ENCODE measurements around the gene SPESP1. TPM values are rescaled to one million over a fixed set of nuclear protein-coding genes. Genes with fewer than 3 reads are reported as not detected.

The SPESP1 gene
- total RNA-seq (1 to 10 TPM; 1.8 to 5.0 TPM), polyA plus RNA-seq (ENCODE audit: insufficient read length in 6 of 6) (1 to 10 TPM; 2.0 to 6.5 (median 2.7) TPM)
- long read RNA-seq, donor 1, partial matches to known transcripts = 0 of 3 reads
- long read RNA-seq, donor 1, other reads (novel, unspliced or antisense) = 0 of 3 reads
- long read RNA-seq, donor 2, partial matches to known transcripts = 0 of 3 reads
- long read RNA-seq, donor 2, other reads (novel, unspliced or antisense) = 0 of 3 reads
- long read RNA-seq, donor 3, transcript SPESP1-201 (2 exons, 1,431 nt) = major isoform, 5 of 5 reads
- long read RNA-seq, donor 3, partial matches to known transcripts = 0 of 5 reads
- long read RNA-seq, donor 3, other reads (novel, unspliced or antisense) = 0 of 5 reads
- long read RNA-seq, donor 4, partial matches to known transcripts = 0 of 3 reads
- long read RNA-seq, donor 4, other reads (novel, unspliced or antisense) = 0 of 3 reads
- long read RNA-seq, donor 5 = 0 reads
- long read RNA-seq, donor 6, partial matches to known transcripts = 5 of 8 reads
- long read RNA-seq, donor 6, other reads (novel, unspliced or antisense) = 0 of 8 reads
- long read RNA-seq, donor 7, partial matches to known transcripts = 54 of 131 reads
- long read RNA-seq, donor 7, other reads (novel, unspliced or antisense) = 77 of 131 reads
- long read RNA-seq, donor 8, partial matches to known transcripts = 0 of 2 reads
- long read RNA-seq, donor 8, other reads (novel, unspliced or antisense) = 0 of 2 reads
- long read RNA-seq, donor 9 = 0 reads
- long read RNA-seq, donor 10, partial matches to known transcripts = 0 of 1 reads
- long read RNA-seq, donor 10, other reads (novel, unspliced or antisense) = 0 of 1 reads
- long read RNA-seq, donor 11 = 0 reads
- long read RNA-seq, donor 12 = 0 reads

DNA sequence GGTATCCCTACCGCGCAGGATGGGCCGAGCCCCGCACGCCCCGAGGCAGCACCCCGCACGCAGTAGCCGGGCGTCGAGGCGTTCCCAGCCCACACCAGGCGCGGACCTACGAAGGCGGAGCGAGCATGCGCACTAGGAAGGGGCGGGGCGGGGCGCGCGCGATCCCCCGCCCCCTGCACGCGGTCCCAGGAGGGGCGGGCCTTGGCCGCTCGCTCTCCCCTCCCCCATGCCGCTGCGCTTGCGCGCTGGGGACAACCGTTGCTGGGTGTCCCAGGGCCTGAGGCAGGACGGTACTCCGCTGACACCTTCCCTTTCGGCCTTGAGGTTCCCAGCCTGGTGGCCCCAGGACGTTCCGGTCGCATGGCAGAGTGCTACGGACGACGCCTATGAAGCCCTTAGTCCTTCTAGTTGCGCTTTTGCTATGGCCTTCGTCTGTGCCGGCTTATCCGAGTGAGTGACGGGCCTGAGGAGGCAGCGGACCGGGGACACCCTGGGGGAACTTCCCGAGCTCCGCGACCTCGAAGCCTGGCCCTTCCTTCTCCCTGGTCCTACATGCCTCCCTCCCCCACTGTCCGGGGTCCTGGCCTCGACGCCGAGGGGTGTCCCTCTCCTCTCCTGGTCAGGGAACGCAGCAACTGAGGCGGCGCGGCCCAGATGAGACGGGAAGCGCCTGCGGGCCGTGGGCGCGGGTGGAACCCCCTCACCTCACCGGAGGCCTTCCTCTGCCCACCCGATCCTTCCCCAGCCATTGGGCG is at the start of gene SPESP1:
Gene SPESP1, plus strand, starts transcription at position 258 of the 755 bp plus-strand sequence. Its CDS starts 129 bp downstream, at position 387.
- intact Hi-C loops (cut with DNase I) = no loop called here
- H3K4me1 ChIP-seq = no peaks in the 10 kb centered on the region
- peak within 1 kb of the TSS; percentile 36 to 37 for H3K4me3 ChIP-seq
- H3K9me3 ChIP-seq = peaks cover 0 to 2% of the 10 kb centered on the region in 2 donors
- no peak within 1 kb of the TSS for H3K27ac ChIP-seq
- TF ChIP-seq, protein P1, sequence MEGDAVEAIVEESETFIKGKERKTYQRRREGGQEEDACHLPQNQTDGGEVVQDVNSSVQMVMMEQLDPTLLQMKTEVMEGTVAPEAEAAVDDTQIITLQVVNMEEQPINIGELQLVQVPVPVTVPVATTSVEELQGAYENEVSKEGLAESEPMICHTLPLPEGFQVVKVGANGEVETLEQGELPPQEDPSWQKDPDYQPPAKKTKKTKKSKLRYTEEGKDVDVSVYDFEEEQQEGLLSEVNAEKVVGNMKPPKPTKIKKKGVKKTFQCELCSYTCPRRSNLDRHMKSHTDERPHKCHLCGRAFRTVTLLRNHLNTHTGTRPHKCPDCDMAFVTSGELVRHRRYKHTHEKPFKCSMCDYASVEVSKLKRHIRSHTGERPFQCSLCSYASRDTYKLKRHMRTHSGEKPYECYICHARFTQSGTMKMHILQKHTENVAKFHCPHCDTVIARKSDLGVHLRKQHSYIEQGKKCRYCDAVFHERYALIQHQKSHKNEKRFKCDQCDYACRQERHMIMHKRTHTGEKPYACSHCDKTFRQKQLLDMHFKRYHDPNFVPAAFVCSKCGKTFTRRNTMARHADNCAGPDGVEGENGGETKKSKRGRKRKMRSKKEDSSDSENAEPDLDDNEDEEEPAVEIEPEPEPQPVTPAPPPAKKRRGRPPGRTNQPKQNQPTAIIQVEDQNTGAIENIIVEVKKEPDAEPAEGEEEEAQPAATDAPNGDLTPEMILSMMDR (IDR thresholded peaks at IDR 0.05) = no peak
- peaks cover 0 to 13% of the 10 kb centered on the region in 2 donors for H3K27me3 ChIP-seq
- H3K36me3 ChIP-seq = no peaks in the 10 kb centered on the region
- ATAC-seq (peak; percentile 97), DNase-seq (peak; percentile 18 to 85 (median 76))

DNA sequence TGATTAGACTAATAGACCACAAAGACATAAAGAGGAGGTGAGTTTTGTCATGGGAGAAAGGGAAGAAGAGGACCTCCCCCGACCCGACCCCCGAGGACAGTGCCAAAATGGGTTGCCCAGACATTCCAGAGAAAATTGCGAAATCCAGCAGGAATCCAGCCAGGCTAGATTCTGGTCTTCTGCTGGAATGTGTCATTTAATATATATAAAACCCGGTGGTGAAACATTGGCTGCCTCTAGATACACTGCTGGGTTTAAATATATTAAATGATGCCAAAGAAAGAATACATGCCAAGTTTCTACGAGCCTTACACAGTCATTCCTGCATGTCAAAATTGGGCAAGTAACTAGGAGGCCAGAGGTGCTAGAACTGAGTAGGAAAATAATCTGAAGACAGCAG is 45.3 kb upstream of the SPESP1 start:
- no peaks in the 10 kb centered on the region for H3K4me1 ChIP-seq
- no peaks in the 10 kb centered on the region for H3K9me3 ChIP-seq
- H3K27ac ChIP-seq = no peak overlapping the region
- intact Hi-C loops (cut with DNase I) = no loop called here
- H3K36me3 ChIP-seq = no peaks in the 10 kb centered on the region
- peak in 2 of 4 donors; percentile 63 to 67 for DNase-seq
- no peak overlapping the region for H3K4me3 ChIP-seq
- TF ChIP-seq, protein P1 (IDR thresholded peaks at IDR 0.05) = no peak
- ATAC-seq = no peak
- H3K27me3 ChIP-seq = peaks cover 0 to 3% of the 10 kb centered on the region in 2 donors

DNA sequence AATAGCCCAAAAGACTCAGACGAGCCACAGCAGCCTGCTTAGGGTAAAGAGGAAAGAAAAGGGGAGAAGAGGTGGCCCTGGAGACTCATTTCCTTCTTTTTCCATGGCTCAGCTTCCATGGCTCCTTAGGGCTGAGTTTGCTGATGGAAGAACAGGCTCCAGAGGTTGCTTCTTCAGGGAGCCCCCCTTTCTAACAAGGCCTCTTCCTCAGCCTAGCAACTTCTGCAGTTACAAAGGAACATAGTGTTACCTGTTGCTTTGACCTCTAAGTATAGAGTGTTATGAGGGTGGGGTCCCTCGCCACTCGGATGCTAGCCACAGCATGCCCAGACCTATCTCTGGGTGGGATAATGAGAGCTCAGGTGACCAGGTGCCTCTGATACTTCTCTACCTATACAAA is 43.2 kb upstream of the SPESP1 start:
- Histone ChIP-seq H3K4me1 (no peaks in the 10 kb centered on the region), H3K27me3 (peaks cover 0 to 3% of the 10 kb centered on the region in 2 donors), H3K27ac (no peak overlapping the region), H3K4me3 (no peak overlapping the region), H3K9me3 (no peaks in the 10 kb centered on the region), H3K36me3 (no peaks in the 10 kb centered on the region)
- ATAC-seq = no peak
- DNase-seq = no peak
- intact Hi-C loops (cut with DNase I) = no loop called here
- TF ChIP-seq, protein P1 (IDR thresholded peaks at IDR 0.05) = no peak

DNA sequence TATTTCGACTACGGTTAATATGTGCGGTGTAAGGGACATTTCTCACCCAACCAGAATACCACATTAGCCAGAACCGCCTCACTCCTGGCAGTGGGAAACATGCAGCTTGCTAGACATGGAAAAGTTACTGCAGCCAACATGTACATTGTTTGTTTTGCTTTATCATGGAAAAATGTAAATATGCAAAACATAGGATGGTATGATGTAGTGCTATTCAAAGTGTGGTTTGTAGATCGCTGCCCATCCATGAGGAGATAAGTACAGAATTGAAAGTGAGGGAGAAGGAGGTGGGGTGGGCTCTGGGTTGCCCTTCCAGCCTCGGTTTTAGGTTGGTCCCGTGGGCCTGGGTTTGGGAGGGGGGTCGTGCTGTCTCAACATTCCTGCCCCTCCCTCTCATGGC is 42.5 kb upstream of the SPESP1 start:
- Histone ChIP-seq H3K4me3 (no peak overlapping the region), H3K27me3 (peaks cover 0 to 3% of the 10 kb centered on the region in 2 donors), H3K4me1 (no peaks in the 10 kb centered on the region), H3K36me3 (no peaks in the 10 kb centered on the region), H3K27ac (no peak overlapping the region), H3K9me3 (no peaks in the 10 kb centered on the region)
- DNase-seq (no peak), ATAC-seq (no peak)
- TF ChIP-seq, protein P1 (IDR thresholded peaks at IDR 0.05) = no peak
- intact Hi-C loops (cut with DNase I) = no loop called here

Measured in left lung (tissue), 14 donors.